Measurements from ENCODE around the gene PIK3AP1. TPM values are rescaled to one million over a fixed set of nuclear protein-coding genes. Genes with fewer than 3 reads are reported as not detected.

PIK3AP1 gene, protein sequence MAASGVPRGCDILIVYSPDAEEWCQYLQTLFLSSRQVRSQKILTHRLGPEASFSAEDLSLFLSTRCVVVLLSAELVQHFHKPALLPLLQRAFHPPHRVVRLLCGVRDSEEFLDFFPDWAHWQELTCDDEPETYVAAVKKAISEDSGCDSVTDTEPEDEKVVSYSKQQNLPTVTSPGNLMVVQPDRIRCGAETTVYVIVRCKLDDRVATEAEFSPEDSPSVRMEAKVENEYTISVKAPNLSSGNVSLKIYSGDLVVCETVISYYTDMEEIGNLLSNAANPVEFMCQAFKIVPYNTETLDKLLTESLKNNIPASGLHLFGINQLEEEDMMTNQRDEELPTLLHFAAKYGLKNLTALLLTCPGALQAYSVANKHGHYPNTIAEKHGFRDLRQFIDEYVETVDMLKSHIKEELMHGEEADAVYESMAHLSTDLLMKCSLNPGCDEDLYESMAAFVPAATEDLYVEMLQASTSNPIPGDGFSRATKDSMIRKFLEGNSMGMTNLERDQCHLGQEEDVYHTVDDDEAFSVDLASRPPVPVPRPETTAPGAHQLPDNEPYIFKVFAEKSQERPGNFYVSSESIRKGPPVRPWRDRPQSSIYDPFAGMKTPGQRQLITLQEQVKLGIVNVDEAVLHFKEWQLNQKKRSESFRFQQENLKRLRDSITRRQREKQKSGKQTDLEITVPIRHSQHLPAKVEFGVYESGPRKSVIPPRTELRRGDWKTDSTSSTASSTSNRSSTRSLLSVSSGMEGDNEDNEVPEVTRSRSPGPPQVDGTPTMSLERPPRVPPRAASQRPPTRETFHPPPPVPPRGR
- 10 to 100 TPM in 1 of 2 donors, 1 to 10 TPM in 1; 3.8 to 15.6 TPM for total RNA-seq

DNA sequence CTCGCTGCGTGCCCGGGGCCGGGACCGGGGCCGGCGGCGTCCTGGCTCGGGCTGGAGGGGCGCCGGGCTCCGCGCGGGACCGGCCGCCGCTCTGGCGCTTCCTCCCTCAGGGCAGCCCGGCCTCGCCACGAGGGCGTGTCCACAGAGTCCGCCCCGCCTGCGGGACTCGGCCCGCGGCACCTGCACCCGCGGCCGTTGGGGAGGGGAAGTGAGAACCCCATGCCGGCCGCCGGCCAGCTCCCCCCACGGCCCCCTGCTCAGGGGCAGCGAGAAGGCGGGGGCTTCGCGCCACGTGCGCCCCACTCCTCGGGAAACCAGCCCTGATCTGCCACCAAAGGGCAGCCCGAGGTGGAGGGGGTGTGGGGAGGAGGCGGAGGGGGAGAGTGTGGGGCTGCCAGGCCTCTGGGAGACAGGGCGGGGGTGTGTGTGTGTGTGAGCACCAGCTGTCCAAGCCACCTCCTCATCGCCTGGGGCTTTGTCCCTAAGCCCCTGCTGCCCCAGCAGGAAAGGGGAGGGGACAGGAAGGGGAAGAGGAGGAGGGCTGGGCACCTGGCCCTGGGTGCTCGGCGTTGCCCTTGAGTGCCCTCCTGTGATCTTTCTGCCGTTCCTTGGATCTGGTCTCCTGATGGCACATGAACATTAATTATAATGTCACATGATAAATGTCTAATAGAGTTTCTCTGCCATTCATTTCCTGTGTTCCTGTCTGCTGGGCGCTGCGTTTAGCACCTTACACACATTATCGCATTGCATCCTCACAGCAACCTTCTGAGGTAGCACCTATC lies at the start of gene PIK3AP1:
PIK3AP1 (minus strand) TSS at position 93 of the 785 bp plus-strand sequence. CDS start 120 bp downstream, outside the sequence.
- TF ChIP-seq, protein P1, sequence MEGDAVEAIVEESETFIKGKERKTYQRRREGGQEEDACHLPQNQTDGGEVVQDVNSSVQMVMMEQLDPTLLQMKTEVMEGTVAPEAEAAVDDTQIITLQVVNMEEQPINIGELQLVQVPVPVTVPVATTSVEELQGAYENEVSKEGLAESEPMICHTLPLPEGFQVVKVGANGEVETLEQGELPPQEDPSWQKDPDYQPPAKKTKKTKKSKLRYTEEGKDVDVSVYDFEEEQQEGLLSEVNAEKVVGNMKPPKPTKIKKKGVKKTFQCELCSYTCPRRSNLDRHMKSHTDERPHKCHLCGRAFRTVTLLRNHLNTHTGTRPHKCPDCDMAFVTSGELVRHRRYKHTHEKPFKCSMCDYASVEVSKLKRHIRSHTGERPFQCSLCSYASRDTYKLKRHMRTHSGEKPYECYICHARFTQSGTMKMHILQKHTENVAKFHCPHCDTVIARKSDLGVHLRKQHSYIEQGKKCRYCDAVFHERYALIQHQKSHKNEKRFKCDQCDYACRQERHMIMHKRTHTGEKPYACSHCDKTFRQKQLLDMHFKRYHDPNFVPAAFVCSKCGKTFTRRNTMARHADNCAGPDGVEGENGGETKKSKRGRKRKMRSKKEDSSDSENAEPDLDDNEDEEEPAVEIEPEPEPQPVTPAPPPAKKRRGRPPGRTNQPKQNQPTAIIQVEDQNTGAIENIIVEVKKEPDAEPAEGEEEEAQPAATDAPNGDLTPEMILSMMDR (IDR thresholded peaks at IDR 0.05), result no peak
- TF ChIP-seq POLR2AphosphoS5 (IDR thresholded peaks at IDR 0.05), result no peak
- no peak for TF ChIP-seq POLR2A (IDR thresholded peaks at IDR 0.05)
- no peaks in the 10 kb centered on the region for H3K36me3 ChIP-seq
- DNase-seq (ENCODE audit: low spot score), result no peak
- WGBS, result 3% methylated on average over 31 of the region's 52 CpGs
- H3K9me3 ChIP-seq, result no peaks in the 10 kb centered on the region
- H3K4me1 ChIP-seq (replicated peaks), result no peaks in the 10 kb centered on the region
- H3K4me3 ChIP-seq, result peak within 1 kb of the TSS; percentile 41 to 56
- peak within 1 kb of the TSS; percentile 28 to 43 for H3K27ac ChIP-seq
- no peaks in the 10 kb centered on the region for H3K27me3 ChIP-seq (replicated peaks; ENCODE audit: insufficient read depth)
- intact Hi-C loops (cut with DNase I), result loop anchor here (10.0 kb wide), 1 partner anchor 76 kb away; no protein-coding TSS in a partner anchor

DNA sequence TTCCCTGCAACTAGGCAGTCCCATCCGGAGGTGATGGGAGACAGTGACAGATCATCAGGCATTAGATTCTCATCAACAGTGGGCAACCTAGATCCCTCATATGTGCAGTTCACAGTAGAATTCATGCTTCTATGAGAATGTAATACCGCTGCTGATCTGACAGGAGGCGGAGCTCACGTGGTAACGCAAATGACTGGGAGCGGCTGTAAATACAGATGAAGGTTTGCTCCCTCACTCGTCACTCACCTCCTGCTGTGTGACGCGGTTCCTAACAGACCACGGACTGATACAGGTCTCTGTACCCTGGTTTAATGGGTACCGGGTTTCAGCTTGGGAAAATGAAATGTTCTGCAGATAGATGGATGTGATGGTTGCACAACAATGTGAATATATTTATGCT lies 47.8 kb upstream of the PIK3AP1 start:
- Histone ChIP-seq H3K4me1 (replicated peaks) (no peaks in the 10 kb centered on the region), H3K27ac (no peak overlapping the region), H3K27me3 (replicated peaks; ENCODE audit: insufficient read depth) (no peaks in the 10 kb centered on the region), H3K36me3 (no peaks in the 10 kb centered on the region), H3K9me3 (no peaks in the 10 kb centered on the region), H3K4me3 (no peak overlapping the region)
- TF ChIP-seq, protein P1 (IDR thresholded peaks at IDR 0.05), result no peak
- no peak for TF ChIP-seq POLR2AphosphoS5 (IDR thresholded peaks at IDR 0.05)
- no peak for TF ChIP-seq POLR2A (IDR thresholded peaks at IDR 0.05)
- WGBS, result 90% methylated on average over 11 of the region's 11 CpGs
- no peak for DNase-seq (ENCODE audit: low spot score)
- intact Hi-C loops (cut with DNase I), result loop anchor here (10.0 kb wide), 1 partner anchor 257 kb away; no protein-coding TSS in a partner anchor

DNA sequence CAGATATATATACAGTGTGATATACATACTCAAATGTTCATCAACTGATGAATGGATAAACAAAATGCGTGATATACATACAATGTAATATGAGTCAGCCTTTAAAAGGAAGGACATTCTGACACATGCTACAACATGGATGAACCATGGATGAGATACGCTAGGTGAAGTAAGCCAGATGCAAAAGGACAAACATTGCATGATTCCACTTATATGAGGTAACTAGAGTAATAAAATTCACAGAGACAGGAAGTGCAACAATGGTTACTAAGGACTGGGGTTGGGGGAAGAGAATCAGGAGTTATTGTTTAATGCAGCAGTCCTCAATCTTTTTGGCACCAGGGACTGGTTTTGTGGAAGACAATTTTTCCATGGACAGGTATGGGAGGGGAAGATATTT lies 47.3 kb upstream of the PIK3AP1 start:
- DNase-seq (ENCODE audit: low spot score), result no peak
- 78% methylated on average over 2 of the region's 2 CpGs for WGBS
- TF ChIP-seq, protein P1 (IDR thresholded peaks at IDR 0.05), result no peak
- no peak for TF ChIP-seq POLR2A (IDR thresholded peaks at IDR 0.05)
- Histone ChIP-seq H3K9me3 (no peaks in the 10 kb centered on the region), H3K4me3 (no peak overlapping the region), H3K27me3 (replicated peaks; ENCODE audit: insufficient read depth) (no peaks in the 10 kb centered on the region), H3K27ac (no peak overlapping the region), H3K36me3 (no peaks in the 10 kb centered on the region), H3K4me1 (replicated peaks) (no peaks in the 10 kb centered on the region)
- intact Hi-C loops (cut with DNase I), result loop anchor here (10.0 kb wide), 1 partner anchor 257 kb away; no protein-coding TSS in a partner anchor

DNA sequence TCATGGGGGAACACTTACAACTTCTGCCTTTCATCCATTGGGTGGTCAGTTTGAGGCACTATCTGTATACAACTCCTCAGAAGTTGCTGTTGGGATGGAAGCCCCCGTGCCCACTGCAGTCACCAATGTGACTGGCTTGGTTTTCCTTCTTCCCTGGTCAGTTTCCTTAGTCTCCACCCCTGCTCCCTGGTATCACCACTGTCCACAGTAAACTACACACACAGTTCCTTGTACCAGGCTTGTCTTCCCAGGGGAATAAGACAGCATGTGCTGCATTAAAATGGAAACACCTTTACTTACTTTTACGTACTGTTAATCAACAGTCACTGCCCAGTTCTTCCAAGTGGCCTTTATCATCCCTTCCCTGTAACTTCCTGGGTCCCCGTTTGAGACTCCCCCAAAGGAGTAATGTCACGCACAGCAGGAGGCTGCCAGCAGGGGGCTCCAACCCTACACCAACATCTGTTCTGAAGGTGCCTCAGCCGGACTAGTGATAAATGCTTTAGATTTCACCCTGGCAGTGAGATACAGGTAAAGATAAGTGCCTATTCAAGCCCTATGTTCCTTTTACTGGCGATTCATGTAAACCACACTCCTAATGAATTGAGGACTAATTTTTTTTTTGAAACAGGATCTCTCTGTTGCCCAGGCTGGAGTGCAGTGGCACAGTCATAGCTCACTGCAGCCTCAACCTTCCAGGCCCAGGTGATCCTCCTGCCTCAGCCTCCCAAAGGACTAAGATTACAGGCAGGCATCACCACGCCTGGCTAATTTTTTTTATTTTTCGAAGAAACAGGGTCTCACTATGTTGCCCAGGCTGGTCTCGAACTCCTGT lies 45.3 kb upstream of the PIK3AP1 start:
- intact Hi-C loops (cut with DNase I), result loop anchor here (10.0 kb wide), 1 partner anchor 259 kb away; no protein-coding TSS in a partner anchor
- Histone ChIP-seq H3K4me3 (no peak overlapping the region), H3K36me3 (no peaks in the 10 kb centered on the region), H3K4me1 (replicated peaks) (no peaks in the 10 kb centered on the region), H3K27me3 (replicated peaks; ENCODE audit: insufficient read depth) (no peaks in the 10 kb centered on the region), H3K9me3 (no peaks in the 10 kb centered on the region), H3K27ac (no peak overlapping the region)
- TF ChIP-seq, protein P1 (IDR thresholded peaks at IDR 0.05), result peak; percentile 32 to 63 (median 58)
- no peak for TF ChIP-seq POLR2A (IDR thresholded peaks at IDR 0.05)
- DNase-seq (ENCODE audit: low spot score), result peak; percentile 41
- 55% methylated on average over 9 of the region's 9 CpGs for WGBS

Measured in prostate gland (tissue), 2 donors.